SK-N-SH treated with all-trans-retinoic acid at 6 μM for 48 hours (cell line): Measurements from ENCODE around the gene CHMP6.

Source experiments
- ARNTL ChIP-seq: fragments of 450-650 bp; formaldehyde crosslinking; IDR thresholded peaks from 2 replicates; pipeline ENCODE4 v1.5.0; 2020; ENCODE audit warnings: low read depth, mild to moderate bottlenecking, moderate library complexity, borderline replicate concordance
- CREB5 ChIP-seq: fragments of 250-450 bp; sonication (Bioruptor Pico); IDR thresholded peaks from 2 replicates; pipeline ENCODE4 v1.5.1; 2020; ENCODE audit warnings: low read depth, mild to moderate bottlenecking, moderate library complexity
- ISL1 ChIP-seq: fragments of 250-450 bp; sonication (Bioruptor Pico); IDR thresholded peaks from 2 replicates; pipeline ENCODE4 v2.1.2; 2022; ENCODE audit warnings: mild to moderate bottlenecking, moderate library complexity
- PATZ1 ChIP-seq: fragments of 250-450 bp; sonication (Bioruptor Pico); IDR thresholded peaks from 2 replicates; pipeline ENCODE4 v1.8.0; 2020; ENCODE audit warnings: mild to moderate bottlenecking, moderate library complexity, borderline replicate concordance
- TOX ChIP-seq: fragments of 250-450 bp; sonication (Bioruptor Pico); IDR thresholded peaks from 2 replicates; pipeline ENCODE4 v1.8.0; 2021; ENCODE audit warnings: mild to moderate bottlenecking, moderate library complexity, borderline replicate concordance
- ZFP30 ChIP-seq: fragments of 450-650 bp; formaldehyde crosslinking; IDR thresholded peaks from 2 replicates; pipeline ENCODE4 v1.5.0; 2022; ENCODE audit warnings: mild to moderate bottlenecking, moderate library complexity
- ZNF8 ChIP-seq: fragments of 450-650 bp; formaldehyde crosslinking; IDR thresholded peaks from 2 replicates; pipeline ENCODE4 v1.5.0; 2020; ENCODE audit warnings: mild to moderate bottlenecking, moderate library complexity

GRCh38 chr17:81021531-81022343 is 30.1 kb downstream of the CHMP6 start:
- TF ChIP-seq TOX (CRISPR knock-in tag) = no peak
- no peak for TF ChIP-seq ZFP30 (CRISPR knock-in tag)
- no peak for TF ChIP-seq PATZ1 (CRISPR knock-in tag)
- no peak for TF ChIP-seq CREB5
- no peak for TF ChIP-seq ZNF8 (CRISPR knock-in tag)
- TF ChIP-seq ISL1 (CRISPR knock-in tag) = no peak
- TF ChIP-seq ARNTL (CRISPR knock-in tag) = no peak
